D721Med (cell line): ENCODE data around the gene PHF21B.

Source experiments
- DNase-seq: peaks from one replicate; pipeline ENCODE4 v3.0.0; 2011; ENCODE audit warnings: low spot score; ENCODE audit not compliant: insufficient read length
- FAIRE-seq: peaks from 2 replicates; lab custom pipeline; 2011; peaks lifted over from hg19 to GRCh38; lab: Jason Lieb, UNC
- TF ChIP-seq, protein P1 (sequence below): IDR thresholded peaks from 2 replicates; pipeline ENCODE4 v1.5.1; 2012; ENCODE audit warnings: mild to moderate bottlenecking, control low read depth; ENCODE audit not compliant: insufficient read depth; ENCODE audit errors: missing control alignments

The PHF21B gene

DNA sequence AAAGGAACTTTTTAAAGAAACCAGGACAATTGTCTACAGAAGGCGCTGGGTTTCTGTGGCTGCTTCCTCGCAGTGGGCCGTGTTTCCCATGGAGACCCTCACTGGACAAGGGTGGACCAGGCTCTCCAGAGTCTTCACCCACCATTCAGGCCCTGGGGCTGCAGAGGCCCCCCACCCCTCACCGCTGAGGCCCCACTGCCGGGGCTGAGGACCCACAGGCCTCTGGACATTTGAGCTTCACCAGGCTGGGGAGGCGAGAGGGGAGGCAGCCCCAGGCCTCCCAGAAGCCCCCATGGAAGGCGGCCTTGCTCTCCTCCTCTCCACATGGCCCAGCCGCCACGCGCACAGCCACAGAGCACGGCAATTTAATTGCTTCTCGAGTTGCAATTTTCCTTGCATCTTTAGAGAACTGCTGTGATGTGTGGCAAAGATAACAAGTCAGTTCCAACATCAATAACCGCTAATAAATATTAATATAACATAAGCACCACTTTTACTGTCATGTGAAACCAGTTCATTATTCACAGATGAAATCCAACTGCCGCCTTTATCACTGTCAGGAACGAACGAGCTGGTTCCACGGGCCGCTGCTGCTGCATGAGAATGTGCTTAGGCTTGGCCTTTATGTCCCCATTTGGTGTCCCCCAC lies 81.0 kb downstream of the PHF21B start:
- FAIRE-seq (no peak), DNase-seq (no peak)
- TF ChIP-seq, protein P1, sequence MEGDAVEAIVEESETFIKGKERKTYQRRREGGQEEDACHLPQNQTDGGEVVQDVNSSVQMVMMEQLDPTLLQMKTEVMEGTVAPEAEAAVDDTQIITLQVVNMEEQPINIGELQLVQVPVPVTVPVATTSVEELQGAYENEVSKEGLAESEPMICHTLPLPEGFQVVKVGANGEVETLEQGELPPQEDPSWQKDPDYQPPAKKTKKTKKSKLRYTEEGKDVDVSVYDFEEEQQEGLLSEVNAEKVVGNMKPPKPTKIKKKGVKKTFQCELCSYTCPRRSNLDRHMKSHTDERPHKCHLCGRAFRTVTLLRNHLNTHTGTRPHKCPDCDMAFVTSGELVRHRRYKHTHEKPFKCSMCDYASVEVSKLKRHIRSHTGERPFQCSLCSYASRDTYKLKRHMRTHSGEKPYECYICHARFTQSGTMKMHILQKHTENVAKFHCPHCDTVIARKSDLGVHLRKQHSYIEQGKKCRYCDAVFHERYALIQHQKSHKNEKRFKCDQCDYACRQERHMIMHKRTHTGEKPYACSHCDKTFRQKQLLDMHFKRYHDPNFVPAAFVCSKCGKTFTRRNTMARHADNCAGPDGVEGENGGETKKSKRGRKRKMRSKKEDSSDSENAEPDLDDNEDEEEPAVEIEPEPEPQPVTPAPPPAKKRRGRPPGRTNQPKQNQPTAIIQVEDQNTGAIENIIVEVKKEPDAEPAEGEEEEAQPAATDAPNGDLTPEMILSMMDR, result no peak

DNA sequence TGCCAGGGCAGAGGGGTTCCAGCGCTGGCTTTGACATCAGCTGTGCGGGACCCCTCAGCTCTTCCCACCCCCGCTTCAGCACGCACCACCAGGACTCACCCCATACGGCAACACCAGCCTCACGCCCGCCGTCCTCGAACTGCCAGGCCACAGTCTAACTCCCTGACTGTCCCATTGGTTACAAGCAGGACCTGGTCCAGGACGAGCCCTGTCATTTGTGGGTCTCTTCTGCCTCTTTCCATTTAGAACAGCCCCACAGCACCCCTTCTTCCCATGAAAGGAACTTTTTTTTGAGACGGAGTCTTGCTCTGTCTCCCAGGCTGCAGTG lies 81.7 kb downstream of the PHF21B start:
- no peak for DNase-seq
- no peak for FAIRE-seq
- TF ChIP-seq, protein P1, result no peak

GRCh38 chr22:44927463-44928135 lies 82.2 kb downstream of the PHF21B start:
- FAIRE-seq, result no peak
- TF ChIP-seq, protein P1, result no peak

DNA sequence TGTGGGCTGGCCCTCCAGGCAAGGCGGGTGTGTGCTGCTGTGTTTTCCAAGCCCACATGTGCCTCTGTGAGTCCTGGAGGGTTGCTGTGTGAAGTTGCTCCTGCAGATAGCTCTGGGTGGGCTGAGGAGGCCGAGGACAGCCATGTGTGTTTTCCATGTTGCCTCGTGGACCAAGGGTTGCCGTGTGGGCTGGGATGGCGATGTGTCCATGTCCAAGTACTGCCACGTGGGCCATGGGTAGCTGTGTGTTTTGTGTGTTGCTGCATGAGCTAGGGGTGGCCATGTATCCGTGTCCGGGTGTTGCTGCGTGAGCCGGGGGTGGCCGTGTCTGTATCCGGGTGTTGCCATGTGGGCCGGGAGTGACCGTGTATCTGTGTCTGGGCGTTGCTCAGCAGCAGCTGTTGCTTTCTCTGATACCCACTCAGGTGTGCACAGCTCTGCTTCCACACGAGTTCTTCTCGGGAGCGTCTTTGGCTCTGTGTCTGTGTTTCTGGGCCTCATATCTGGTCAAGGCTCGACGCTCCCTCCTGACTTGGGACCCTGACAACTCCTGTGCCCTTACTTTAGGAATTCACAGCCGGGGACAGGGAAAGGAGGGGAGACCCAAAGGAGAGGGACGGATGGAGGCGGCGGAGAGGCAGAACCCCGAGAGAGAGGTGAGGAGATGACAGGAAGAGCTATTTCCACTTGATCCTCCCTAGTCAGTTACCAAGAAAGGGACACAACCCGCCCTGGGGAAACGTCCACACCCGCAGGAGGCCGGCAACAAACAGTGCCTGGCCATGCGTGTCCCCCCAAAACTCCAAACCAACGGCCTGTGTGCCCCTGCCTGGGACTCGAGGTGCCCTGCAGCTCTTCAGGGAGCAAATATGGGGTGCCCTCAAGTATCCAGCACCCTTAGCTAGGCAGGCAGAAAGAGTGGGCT lies 83.1 kb downstream of the PHF21B start:
- TF ChIP-seq, protein P1, result no peak
- FAIRE-seq, result no peak

More at GRCh38 chr22:44927463-44928135, 82.2 kb downstream of the PHF21B start:
- DNase-seq, result no peak

DNA sequence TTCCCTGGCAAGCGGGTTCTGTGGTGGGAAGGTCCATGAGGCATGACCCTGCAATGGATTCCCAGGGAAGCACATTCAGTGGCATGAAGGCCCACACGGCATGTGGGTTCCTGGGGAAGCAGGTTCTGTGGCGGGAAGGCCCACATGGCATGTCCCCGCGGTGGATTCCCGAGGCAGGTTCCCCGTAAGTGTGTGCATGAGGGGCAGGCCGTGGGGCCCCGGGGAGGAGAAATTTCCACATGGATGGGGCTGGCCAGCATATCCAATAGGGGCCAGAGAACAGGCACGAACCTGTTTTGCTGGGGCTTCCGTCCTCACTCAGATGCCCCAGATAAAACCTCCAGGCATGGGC lies 83.7 kb downstream of the PHF21B start:
- no peak for FAIRE-seq
- TF ChIP-seq, protein P1, result no peak

More for the DNA sequence above, 83.1 kb downstream of the PHF21B start:
- DNase-seq, result no peak

DNA sequence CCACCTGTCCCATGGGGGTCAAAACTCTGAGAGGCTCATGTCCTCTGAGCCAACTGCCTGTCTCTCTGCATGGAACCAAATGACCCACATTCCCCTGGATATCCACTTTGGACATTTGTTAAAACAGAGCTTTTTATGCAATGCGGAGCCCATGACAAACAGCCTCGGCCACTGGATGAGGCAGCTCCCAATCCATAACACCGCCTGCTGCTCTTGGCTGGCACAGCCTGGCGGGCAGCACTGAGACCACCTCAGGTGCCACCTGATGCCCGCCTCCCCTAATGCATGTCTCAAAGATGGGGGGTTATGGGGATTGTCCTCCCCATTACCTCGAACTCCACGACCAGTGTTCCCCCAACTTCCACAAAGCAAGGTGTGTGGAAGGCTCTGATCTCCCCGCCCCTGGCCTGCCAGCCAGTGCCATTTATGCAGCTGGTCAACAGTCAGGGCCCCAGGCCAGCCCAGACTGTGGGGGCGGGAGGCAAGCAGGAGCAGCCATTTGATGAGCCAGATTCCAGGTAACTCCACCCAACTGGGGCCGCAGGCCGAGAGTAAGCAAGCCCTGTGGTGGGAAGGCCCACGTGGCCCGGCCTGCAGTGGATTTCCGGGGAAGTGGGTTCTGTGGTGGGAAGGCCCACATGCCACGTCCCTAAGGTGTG lies 84.2 kb downstream of the PHF21B start:
- DNase-seq, result no peak
- FAIRE-seq, result no peak
- TF ChIP-seq, protein P1, result no peak

More for the DNA sequence above, 83.7 kb downstream of the PHF21B start:
- DNase-seq, result no peak
